NOMO-1 treated with DMSO at 0.1 percent for 48 hours (cell line): Measurements from ENCODE around the gene POLR1H.
"Not testable (repeated sequence)": the region's sequence is repeated elsewhere in the genome, so short reads cannot be mapped to it uniquely, and the experiment has no call there.

Experiments
- DNase-seq: peaks from one replicate; lab custom pipeline; 2025; ENCODE audit not compliant: unreplicated experiment; lab: John Stamatoyannopoulos, UW

The POLR1H gene, protein sequence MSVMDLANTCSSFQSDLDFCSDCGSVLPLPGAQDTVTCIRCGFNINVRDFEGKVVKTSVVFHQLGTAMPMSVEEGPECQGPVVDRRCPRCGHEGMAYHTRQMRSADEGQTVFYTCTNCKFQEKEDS

DNA sequence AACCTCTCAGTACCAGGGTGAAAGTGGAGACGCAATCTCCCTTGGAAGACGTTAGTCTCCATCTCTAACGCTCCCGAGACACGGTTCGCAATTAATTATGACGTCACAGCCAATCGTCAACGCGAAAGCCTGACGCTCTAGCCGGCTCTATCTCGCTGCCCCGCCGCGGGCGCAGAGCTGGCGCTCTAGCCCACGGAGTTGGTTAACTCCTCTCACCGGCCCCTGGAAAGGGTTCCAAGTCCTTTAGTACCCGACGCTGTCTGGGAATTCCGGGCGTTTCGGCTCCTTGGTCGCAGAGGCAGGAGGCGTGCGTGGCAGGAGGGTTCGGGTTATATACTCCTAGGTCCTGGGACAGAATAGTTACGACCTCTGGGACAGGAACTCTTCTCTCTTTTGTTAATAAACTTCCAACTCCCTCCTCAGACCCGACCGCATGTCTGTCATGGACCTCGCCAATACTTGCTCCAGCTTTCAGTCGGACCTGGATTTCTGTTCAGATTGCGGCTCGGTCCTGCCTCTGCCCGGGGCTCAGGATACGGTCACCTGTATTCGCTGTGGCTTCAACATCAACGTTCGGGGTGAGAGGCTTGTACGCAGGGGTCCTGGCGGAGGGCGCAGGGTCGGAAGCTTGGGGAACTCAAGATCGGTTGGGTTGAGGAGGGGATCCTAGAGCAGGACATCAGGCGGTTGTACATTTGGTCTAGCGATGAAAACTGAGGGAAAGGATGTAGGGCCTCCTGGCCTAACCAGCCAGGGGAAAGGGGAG, at the start of gene POLR1H:
Gene POLR1H, plus strand, starts transcription at position 174 of the 766 bp plus-strand sequence. Its CDS starts 260 bp downstream, at position 434.
- DNase-seq: peak; percentile 95

DNA sequence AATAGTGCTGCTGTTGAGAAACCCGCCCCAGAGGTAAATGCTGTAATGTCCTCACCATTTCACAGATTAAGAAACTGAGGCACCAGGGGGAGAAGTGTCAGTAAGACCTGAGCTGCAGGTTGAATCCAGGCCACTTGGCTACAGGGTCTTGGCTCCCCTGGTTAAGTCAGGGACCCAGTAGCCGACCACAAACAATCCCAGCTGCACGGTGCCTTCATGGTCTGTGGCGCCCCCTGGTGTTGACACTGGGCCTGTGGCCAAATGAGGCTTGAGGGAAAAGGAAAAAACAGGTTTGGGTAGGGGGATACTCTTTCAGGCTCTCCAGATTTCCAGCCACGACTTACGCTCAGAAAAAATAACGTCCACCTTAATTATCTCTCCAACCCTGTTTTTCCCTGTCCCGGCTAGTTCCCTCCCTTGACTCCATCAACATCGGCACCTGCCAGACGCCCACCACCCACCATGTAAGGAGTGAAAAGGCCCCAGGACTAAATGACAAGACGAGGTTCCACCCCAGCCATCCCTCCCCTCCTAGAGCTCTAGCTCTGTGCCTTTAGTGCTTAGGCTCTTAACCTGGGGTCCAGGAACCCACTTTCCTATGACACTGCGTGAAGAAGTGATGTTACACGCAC, 47.7 kb upstream of the POLR1H start:
- no peak for DNase-seq

DNA sequence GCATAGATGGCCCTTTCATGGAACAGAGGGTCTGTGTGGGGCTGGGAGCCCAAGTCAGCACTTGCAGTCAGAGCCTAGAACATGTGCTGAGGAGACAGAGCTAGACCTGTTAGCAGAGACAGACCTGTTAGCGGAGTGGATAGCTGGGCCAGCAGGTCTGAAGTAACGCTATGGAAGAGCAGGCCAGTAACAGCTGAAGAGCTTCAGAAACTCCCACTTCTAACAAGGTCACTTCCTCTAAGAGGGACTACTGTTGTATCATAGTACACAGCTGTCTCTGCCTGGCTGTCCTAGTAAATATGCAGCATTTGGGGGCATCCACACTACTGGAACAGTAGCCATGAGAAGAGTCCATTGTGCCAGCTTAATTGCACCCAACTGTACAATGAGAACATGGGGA, 41.2 kb upstream of the POLR1H start:
- DNase-seq: peak; percentile 17

DNA sequence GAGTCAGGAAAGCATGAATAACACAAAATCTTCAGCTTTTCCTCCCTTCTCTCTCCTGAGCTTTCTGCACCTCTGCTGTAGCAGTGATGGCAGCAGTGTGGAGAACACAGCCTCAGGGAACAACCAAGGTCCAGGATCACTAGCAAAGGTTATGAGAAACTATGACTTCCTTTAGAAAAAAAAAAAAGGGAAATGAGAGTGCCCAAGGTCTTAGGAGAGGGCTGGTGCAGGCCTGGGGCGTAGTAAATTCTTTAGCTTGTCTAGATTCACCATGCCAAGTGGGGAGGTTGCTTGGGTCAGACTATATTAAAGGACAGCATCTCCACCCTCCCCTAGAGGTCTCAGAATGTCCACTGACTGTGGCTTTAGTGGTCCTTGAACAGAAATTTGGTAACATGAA, 40.4 kb upstream of the POLR1H start:
- peak; percentile 62 for DNase-seq

DNA sequence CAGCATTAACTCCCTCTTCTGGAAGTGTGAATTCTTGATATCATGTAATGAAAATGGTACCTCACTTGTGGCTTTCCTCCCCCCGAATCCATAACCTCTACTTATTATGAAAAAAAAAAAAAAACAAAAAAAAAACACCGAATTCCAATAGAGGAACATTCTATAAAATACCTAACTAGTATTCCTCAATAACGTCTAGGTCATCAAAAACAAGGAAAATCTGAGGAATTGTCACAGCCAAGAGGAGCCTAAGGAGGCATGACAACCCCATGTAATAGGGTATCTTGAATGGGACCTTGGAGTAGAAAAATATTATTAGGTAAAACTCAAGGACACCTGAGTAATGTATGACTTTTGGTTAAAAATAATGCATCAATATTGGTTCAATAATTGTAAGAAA, 38.9 kb upstream of the POLR1H start:
- DNase-seq: no peak

DNA sequence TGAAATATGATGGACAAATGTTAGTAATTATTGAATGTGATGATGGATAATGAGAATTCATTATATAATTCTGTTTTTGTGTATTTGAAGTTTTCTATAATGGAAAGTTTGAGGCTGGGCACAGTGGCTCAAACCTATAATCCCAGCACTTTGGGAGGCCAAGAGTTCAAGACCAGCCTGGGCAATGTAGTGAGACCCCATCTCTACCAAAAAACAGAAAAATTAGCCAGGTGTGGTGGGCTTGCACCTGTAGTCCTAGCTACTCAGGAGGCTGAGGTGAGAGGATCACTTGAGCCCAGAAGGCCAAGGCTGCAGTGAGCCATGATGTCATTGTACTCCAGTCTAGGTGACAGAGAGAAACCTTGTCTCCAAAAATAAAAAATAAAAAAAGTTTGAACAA, 38.4 kb upstream of the POLR1H start:
- not testable (repeated sequence) for DNase-seq

DNA sequence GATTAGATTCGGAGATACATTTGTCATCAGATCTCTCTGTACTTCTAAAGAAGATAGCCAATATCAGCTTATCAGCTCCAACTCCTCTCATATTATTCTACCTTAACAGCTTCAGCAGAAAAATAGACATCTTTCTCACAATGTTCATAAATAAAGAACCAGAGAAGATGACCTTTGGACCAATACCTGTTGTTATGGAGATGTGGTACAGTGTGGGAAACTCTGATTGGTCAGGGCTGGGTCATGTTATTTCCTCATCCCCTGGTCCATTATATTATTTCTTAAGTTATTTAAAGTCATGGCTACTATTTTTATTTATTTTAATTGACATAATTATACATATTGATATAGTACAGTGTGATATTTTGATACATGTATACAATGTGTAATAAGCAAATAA, 35.9 kb upstream of the POLR1H start:
- no peak for DNase-seq

DNA sequence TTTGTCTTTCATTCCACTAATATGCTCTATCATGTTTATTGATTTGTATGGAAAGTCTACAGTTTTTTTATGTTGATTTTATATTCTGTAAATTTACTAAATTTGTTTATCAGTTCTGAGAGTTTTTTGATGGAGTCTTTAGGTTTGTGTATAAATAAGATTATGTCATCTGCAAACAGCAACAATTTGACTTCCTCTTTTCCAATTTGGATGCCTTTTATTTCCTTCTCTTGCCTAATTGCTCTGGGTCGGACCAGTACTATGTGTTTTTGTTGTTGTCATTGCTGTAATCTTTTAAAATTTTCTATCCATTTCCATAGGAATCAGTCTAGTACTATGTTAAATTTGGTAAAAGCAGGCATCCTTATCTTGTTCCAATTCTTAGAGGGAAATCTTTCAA, 31.5 kb upstream of the POLR1H start:
- no peak for DNase-seq

DNA sequence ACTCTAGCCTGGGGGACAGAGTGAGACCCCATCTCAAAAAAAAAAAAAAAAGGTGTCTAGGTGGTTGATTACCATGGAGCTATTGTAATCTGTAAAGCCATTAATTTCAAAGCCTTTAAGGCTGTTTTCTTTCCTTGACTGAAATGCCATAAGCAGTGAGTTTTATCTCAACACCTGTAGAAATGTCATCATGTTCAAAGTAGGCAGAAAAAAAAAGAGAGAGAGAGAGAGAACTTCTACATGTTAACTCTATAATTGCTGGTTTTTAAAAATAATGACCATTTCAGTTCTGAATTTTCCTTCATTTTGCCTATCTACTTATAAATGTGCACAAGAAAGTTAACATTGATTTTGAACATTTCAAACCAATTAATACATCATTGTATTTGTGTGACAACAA, 29.7 kb upstream of the POLR1H start:
- no peak for DNase-seq

DNA sequence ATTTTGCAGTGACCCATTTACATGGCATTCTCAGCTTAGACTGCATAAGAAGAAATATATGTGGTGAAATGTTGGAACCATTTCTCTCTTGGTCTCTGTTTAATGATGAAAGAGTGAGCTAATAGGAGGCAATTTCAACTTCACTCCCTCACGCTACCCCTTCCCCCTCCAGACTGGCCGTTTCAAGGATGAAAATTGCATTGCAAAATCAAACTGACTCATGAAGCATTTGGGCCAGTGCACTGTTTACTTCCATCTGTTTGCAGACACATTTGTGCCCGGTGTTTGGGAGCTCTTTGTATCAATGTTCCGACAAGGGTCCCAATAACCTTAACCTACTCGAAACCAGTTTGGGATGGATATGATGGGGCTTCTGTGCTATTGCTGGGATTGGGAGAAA, 27.6 kb upstream of the POLR1H start:
- peak; percentile 92 for DNase-seq

DNA sequence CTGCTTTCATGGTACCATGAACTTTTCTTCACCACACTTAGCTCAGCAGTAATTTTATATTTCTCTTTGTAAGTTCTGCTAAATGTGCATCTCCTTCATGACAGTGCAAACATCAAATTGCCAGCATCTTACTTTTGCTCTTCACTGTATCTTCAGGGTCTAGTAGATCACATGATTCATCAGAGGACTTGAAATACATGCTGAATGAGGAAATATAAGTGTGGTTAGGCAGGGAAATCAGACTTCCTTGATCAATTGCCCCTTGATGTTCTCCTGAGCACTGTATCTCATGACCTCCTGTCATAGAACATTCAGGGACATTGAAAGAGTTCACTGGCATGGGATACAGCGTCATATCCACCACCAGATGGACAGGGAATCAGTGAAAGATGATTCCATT, 25.3 kb upstream of the POLR1H start:
- peak; percentile 50 for DNase-seq

DNA sequence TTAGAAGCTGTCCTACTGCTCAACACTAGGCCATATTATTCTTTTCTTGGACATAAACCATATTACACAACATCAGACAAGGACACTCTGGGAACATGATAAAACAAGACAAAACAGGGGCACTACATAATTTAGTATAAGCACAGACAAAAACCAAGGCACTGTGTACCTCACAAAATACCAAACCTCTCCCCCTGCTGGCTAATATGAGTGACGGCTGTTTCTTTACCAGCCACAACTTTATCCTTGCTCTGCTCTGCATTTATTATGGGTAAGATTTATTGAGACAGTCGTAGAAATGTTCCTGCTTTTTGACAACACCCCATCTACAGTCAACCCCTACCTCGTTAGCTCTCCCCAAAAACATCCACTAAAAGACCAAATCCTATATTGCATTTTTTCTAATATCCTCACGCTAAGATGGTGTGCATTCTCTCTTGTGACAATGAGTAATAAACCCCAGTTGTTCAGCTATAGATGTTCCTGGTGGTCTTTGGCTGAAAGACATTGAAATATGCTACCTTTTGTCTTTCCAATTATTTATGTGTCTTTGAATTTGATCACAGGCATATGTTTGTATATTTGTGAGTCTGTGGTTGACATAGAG, 23.8 kb upstream of the POLR1H start:
- DNase-seq: peak; percentile 42

DNA sequence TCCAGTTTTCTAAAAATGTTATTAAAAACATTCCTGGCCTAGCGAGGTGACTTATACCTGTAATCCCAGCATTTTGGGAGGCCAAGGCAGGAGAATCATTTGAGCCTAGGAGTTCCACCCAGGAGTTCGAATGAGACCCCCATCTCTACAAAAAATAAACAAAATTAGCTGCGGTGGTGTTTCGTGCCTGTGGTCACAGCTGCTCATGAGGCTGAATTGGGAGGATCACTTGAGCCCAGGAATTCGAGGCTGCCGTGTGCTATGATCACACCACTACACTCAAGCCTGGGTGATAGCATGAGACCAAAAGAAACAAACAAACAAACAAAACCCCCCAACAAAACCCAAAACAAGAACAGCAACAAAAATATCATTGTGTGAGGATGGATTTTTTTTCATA, 19.8 kb upstream of the POLR1H start:
- no peak for DNase-seq

DNA sequence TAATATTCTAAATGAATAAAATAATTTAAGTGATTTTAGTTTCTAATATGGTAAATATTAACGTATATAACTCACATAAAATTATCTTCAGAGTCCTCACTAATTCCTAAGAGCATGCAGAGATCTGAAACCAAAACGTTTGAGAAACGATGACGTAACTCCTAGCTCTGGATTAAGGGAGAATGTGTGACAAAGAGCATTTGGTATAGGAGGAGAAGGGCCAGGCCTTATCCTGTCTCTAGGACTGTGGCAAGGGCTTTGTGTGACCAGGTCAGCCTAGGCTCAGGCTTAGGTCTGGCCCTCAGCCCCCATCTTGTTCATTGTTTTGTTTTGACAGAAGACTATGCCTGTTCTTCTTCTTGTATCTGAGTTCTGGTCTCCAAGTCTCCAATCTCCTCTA, 19.2 kb upstream of the POLR1H start:
- DNase-seq: no peak

DNA sequence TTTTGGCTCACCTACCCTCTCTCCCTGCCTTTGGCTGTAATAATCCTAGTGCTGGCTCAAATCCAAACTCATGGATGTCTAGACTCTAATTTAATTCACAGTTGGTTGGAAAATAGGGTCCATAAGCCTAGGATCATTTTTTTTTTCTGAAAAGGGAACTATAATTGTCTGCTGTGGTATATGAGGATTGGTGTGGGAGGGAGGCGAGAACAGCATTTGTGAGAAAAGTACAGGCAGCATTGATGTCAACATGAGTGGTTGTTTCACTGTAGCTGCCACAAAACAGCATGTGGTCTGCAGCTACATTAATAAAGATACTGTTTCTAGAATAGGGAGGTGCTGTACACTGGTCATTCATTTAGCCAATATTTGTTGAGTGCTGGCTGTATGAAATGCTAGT, 18.6 kb upstream of the POLR1H start:
- no peak for DNase-seq

DNA sequence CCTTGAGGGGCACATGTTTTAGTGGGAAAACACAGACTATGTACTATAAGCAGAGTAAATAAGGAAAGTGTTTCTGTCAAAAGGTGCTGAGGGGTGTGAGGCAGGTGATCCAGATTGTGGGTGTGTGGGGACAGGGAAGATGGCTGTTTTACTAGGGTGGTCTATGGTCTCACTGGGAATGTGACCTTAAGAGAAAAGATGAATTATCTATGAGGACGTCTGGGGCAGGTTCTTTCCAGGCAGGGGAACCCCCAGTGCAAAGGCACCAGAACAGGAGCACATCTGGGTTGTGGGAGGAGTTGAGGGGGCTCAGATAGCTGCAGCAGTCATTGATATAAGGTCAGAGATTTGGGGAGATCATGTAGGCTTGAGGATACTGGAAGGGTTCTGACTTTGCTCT, 18.2 kb upstream of the POLR1H start:
- DNase-seq: no peak

DNA sequence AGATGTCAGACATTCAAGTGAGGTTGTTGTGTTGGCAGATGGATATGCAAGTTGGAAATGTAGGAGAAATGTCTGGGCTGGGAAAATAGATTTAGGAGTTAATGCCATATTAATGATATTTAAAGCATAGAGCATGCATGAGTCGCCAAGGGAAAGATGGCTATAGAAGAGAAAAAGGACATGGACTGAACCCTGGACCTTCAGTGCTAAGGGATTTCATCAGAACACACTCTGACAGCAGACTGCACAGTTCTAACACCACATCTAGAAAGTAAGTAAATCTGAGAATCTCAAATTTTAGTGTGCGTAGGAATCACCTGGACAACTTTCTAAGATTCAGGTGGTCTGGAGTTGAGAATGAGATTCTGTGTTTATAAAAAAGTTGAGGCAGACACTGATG, 17.3 kb upstream of the POLR1H start:
- DNase-seq: no peak

DNA sequence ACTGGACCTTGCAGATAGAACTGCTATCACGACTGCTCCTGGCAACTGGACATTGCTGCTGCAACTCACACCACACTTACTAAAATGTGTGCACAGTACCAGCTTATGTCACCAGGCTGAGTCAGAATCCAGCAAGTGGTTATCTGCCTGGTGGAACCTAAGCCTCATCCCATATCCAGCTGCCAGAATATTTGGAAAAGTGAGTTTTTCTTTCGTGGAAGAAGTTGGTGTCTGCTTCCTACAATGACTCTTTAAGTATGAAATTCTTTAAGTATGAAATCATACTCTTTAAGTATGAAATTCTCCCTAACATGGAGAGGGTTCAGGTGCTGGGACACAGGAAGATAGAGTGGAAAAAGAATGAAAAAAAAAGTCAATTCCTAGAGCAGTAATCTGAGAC, 16.4 kb upstream of the POLR1H start:
- DNase-seq: no peak

DNA sequence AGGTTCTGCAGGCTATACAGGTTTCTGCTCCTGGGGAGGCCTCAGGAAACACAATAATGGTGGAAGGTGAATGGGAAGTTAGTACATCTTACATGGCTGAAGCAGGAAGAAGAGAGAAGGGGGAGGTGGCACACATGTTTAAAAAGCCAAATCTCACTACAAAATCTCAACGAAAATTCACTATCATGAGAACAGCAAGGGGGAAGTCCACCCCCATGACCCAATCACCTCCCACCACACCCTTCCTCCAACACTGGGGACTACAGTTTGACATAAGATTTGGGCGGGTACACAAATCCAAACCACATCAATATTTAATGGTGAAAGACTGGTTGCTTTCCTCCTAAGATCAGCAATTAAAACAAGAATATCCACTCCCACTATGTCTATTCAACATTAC, 13.8 kb upstream of the POLR1H start:
- no peak for DNase-seq

DNA sequence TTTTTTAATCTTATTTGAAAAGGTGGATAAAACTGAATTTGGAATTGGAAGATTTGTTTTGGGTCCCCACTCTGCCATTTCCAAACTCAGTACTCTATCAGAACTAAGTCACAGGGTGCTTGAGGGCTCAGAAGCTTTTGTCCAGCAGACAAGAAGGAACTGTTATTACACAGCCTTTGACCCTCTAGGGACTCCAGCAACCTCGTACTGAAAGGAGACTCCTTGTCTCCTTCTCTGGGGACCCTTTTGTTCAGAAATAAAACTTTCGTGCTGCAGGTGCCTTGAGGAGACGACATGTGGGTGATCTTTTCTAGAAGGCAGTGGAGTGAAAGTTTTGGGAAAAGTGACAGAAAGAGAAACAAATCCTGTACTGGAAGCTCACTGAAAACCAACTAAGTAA, 7.4 kb upstream of the POLR1H start:
- no peak for DNase-seq

DNA sequence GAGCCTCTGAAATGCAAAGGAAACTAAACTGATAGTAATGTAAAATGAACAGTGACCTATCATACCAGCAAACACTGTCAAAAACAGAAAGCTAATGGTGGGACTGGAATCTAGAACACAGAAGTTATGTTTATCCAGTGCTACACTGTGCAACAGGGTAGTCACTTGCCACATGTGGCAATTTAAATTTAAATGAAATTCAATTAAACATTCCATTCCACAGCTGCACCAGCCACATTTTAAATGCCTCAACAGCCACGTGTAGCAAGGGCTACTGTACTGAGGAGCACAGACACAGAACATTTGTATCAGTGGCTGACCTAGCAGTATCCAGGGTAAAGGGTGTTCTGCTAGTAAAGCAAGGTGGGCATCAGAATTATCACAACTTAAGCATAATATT, 5.6 kb upstream of the POLR1H start:
- DNase-seq: no peak

DNA sequence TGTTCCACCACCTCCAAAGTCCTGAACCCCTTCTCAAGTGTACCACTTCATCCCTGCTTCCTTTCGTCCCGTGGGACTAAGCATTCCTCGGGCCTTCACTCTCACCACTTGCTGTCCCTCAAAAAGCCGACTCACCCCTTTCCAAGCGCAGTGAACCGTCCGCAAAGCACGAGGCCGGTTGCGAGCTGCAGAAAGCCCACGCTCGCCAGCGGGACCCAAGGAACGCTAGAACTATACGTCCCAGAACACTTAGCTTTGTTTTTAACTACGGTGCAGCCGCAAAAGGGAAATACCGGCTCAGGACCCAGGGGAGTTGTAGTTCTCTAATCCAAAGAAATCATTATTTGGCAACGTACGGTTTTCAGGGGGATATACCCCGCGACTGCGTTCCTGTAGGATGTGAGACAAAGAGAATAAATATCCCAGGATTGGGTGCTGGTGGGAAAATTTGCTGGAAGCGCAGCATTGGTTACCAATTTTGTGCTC, 416 bp upstream of the POLR1H start:
- DNase-seq: peak; percentile 60
